ENCODE results near the gene OR10D3.

OR10D3 gene

GRCh38 chr11:124199702-124200101, 16.6 kb downstream of the OR10D3 start:
- TF ChIP-seq USF1 (IDR thresholded peaks at IDR 0.05): no peak
- no peak for TF ChIP-seq TCF12 (IDR thresholded peaks at IDR 0.05; ENCODE audit: low read depth)
- TF ChIP-seq EP300 (IDR thresholded peaks at IDR 0.05; ENCODE audit: borderline replicate concordance): no peak
- TF ChIP-seq FOXM1 (IDR thresholded peaks at IDR 0.05; ENCODE audit: borderline replicate concordance, low read depth): no peak
- no peak for TF ChIP-seq MAX (IDR thresholded peaks at IDR 0.05)
- no peak for TF ChIP-seq RAD21 (IDR thresholded peaks at IDR 0.05; ENCODE audit: low read depth)
- no peak for TF ChIP-seq ZBTB7A (IDR thresholded peaks at IDR 0.05; ENCODE audit: low read depth)
- no peak for TF ChIP-seq NFIC (IDR thresholded peaks at IDR 0.05)
- TF ChIP-seq CREB1 (IDR thresholded peaks at IDR 0.05; ENCODE audit: low read depth): no peak
- no peak for TF ChIP-seq YY1 (IDR thresholded peaks at IDR 0.05; ENCODE audit: low read depth)
- no peak for TF ChIP-seq REST (IDR thresholded peaks at IDR 0.05; ENCODE audit: low read depth)
- TF ChIP-seq EGR1 (IDR thresholded peaks at IDR 0.05): no peak
- no peak for TF ChIP-seq TEAD4 (IDR thresholded peaks at IDR 0.05)
- TF ChIP-seq TAF1 (IDR thresholded peaks at IDR 0.05; ENCODE audit: low read depth): no peak
- TF ChIP-seq CEBPB (IDR thresholded peaks at IDR 0.05): no peak

GRCh38 chr11:124200671-124201070, 17.5 kb downstream of the OR10D3 start:
- TF ChIP-seq MAX (IDR thresholded peaks at IDR 0.05) (no peak), TEAD4 (IDR thresholded peaks at IDR 0.05) (no peak), EGR1 (IDR thresholded peaks at IDR 0.05) (no peak), EP300 (IDR thresholded peaks at IDR 0.05; ENCODE audit: borderline replicate concordance) (no peak), RAD21 (IDR thresholded peaks at IDR 0.05; ENCODE audit: low read depth) (no peak), ZBTB7A (IDR thresholded peaks at IDR 0.05; ENCODE audit: low read depth) (no peak), NFIC (IDR thresholded peaks at IDR 0.05) (no peak), CREB1 (IDR thresholded peaks at IDR 0.05; ENCODE audit: low read depth) (no peak), CEBPB (IDR thresholded peaks at IDR 0.05) (no peak), YY1 (IDR thresholded peaks at IDR 0.05; ENCODE audit: low read depth) (no peak), TAF1 (IDR thresholded peaks at IDR 0.05; ENCODE audit: low read depth) (no peak), USF1 (IDR thresholded peaks at IDR 0.05) (no peak), FOXM1 (IDR thresholded peaks at IDR 0.05; ENCODE audit: borderline replicate concordance, low read depth) (no peak), REST (IDR thresholded peaks at IDR 0.05; ENCODE audit: low read depth) (no peak), TCF12 (IDR thresholded peaks at IDR 0.05; ENCODE audit: low read depth) (no peak)

GRCh38 chr11:124202951-124203350, 19.8 kb downstream of the OR10D3 start:
- no peak for TF ChIP-seq ZBTB7A (IDR thresholded peaks at IDR 0.05; ENCODE audit: low read depth)

- TF ChIP-seq NFIC (IDR thresholded peaks at IDR 0.05) (no peak), REST (IDR thresholded peaks at IDR 0.05; ENCODE audit: low read depth) (no peak), EGR1 (IDR thresholded peaks at IDR 0.05) (no peak), USF1 (IDR thresholded peaks at IDR 0.05) (no peak), FOXM1 (IDR thresholded peaks at IDR 0.05; ENCODE audit: borderline replicate concordance, low read depth) (no peak), RAD21 (IDR thresholded peaks at IDR 0.05; ENCODE audit: low read depth) (no peak), TAF1 (IDR thresholded peaks at IDR 0.05; ENCODE audit: low read depth) (no peak), ZBTB7A (IDR thresholded peaks at IDR 0.05; ENCODE audit: low read depth) (no peak), CEBPB (IDR thresholded peaks at IDR 0.05) (no peak), TCF12 (IDR thresholded peaks at IDR 0.05; ENCODE audit: low read depth) (no peak), TEAD4 (IDR thresholded peaks at IDR 0.05) (no peak), MAX (IDR thresholded peaks at IDR 0.05) (no peak), EP300 (IDR thresholded peaks at IDR 0.05; ENCODE audit: borderline replicate concordance) (no peak), CREB1 (IDR thresholded peaks at IDR 0.05; ENCODE audit: low read depth) (no peak), YY1 (IDR thresholded peaks at IDR 0.05; ENCODE audit: low read depth) (no peak)
Observed at GRCh38 chr11:124204008-124204407, 20.9 kb downstream of the OR10D3 start.

All from Ishikawa (cell line).